SK-N-SH treated with all-trans-retinoic acid at 6 μM for 48 hours (cell line): Measurements from ENCODE around the gene POC1A.

ENCODE experiments used
- ATAC-seq: fragments of 200-7000 bp; cut with Tn5 transposase; 3 replicates; pipeline ENCODE4 v1.9.1; 2020; ENCODE audit warnings: mild to moderate bottlenecking, moderate library complexity
- ARNTL ChIP-seq: fragments of 450-650 bp; formaldehyde crosslinking; IDR thresholded peaks from 2 replicates; pipeline ENCODE4 v1.5.0; 2020; ENCODE audit warnings: low read depth, mild to moderate bottlenecking, moderate library complexity, borderline replicate concordance
- BACH2 ChIP-seq: fragments of 250-450 bp; sonication (Bioruptor Pico); IDR thresholded peaks from 2 replicates; pipeline ENCODE4 v1.9.0; 2021; ENCODE audit warnings: mild to moderate bottlenecking, borderline replicate concordance
- ESRRG ChIP-seq: fragments of 250-450 bp; sonication (Bioruptor Pico); IDR thresholded peaks from 2 replicates; pipeline ENCODE4 v1.6.1; 2021; ENCODE audit warnings: mild to moderate bottlenecking
- GLIS3 ChIP-seq: fragments of 250-450 bp; sonication (Bioruptor Pico); IDR thresholded peaks from 2 replicates; pipeline ENCODE4 v1.5.0; 2020; ENCODE audit warnings: mild to moderate bottlenecking, moderate library complexity
- ISL1 ChIP-seq: fragments of 250-450 bp; sonication (Bioruptor Pico); IDR thresholded peaks from 2 replicates; pipeline ENCODE4 v2.1.2; 2022; ENCODE audit warnings: mild to moderate bottlenecking, moderate library complexity
- OSR1 ChIP-seq: fragments of 250-450 bp; sonication (Bioruptor Pico); IDR thresholded peaks from 2 replicates; pipeline ENCODE4 v1.8.0; 2022; ENCODE audit warnings: moderate library complexity, mild to moderate bottlenecking, inconsistent platforms
- POU6F1 ChIP-seq: fragments of 250-450 bp; sonication (Bioruptor Pico); IDR thresholded peaks from 2 replicates; pipeline ENCODE4 v1.8.0; 2021; ENCODE audit warnings: low read depth, mild to moderate bottlenecking, moderate library complexity, borderline replicate concordance
- PPARA ChIP-seq: fragments of 250-450 bp; sonication (Bioruptor Pico); IDR thresholded peaks from 2 replicates; pipeline ENCODE4 v1.5.0; 2020; ENCODE audit warnings: mild to moderate bottlenecking, borderline replicate concordance
- RARB ChIP-seq: fragments of 250-450 bp; sonication (Bioruptor Pico); IDR thresholded peaks from 2 replicates; pipeline ENCODE4 v1.8.0; 2021; ENCODE audit warnings: mild to moderate bottlenecking, moderate library complexity
- SNAI2 ChIP-seq: fragments of 250-450 bp; sonication (Bioruptor Pico); IDR thresholded peaks from 2 replicates; pipeline ENCODE4 v1.5.0; 2020; ENCODE audit warnings: mild to moderate bottlenecking, moderate library complexity
- TOX ChIP-seq: fragments of 250-450 bp; sonication (Bioruptor Pico); IDR thresholded peaks from 2 replicates; pipeline ENCODE4 v1.8.0; 2021; ENCODE audit warnings: mild to moderate bottlenecking, moderate library complexity, borderline replicate concordance
- TSHZ2 ChIP-seq: fragments of 250-450 bp; sonication (Bioruptor Pico); IDR thresholded peaks from 2 replicates; pipeline ENCODE4 v1.5.0; 2020; ENCODE audit warnings: mild to moderate bottlenecking, moderate library complexity
- ZC3H10 ChIP-seq: fragments of 250-450 bp; sonication (Bioruptor Pico); IDR thresholded peaks from 2 replicates; pipeline ENCODE4 v1.5.1; 2021; ENCODE audit warnings: mild to moderate bottlenecking, moderate library complexity
- ZFP3 ChIP-seq: fragments of 250-450 bp; sonication (Bioruptor Pico); IDR thresholded peaks from 2 replicates; pipeline ENCODE4 v1.5.0; 2020; ENCODE audit warnings: mild to moderate bottlenecking, moderate library complexity
- ZFP30 ChIP-seq: fragments of 450-650 bp; formaldehyde crosslinking; IDR thresholded peaks from 2 replicates; pipeline ENCODE4 v1.5.0; 2022; ENCODE audit warnings: mild to moderate bottlenecking, moderate library complexity
- ZNF565 ChIP-seq: fragments of 450-650 bp; formaldehyde crosslinking; conservative IDR thresholded peaks from 2 replicates; pipeline ENCODE4 v1.5.0; 2020; ENCODE audit warnings: low read depth, mild to moderate bottlenecking, moderate library complexity
- ZNF70 ChIP-seq: fragments of 450-650 bp; formaldehyde crosslinking; IDR thresholded peaks from 2 replicates; pipeline ENCODE4 v1.5.0; 2020; ENCODE audit warnings: mild to moderate bottlenecking, moderate library complexity
- ZNF8 ChIP-seq: fragments of 450-650 bp; formaldehyde crosslinking; IDR thresholded peaks from 2 replicates; pipeline ENCODE4 v1.5.0; 2020; ENCODE audit warnings: mild to moderate bottlenecking, moderate library complexity
- TF ChIP-seq, protein P1 (sequence below): fragments of 250-450 bp; sonication (Bioruptor Pico); IDR thresholded peaks from 2 replicates; pipeline ENCODE4 v1.5.1; 2020; ENCODE audit warnings: low read depth, mild to moderate bottlenecking, moderate library complexity
- TF ChIP-seq, protein P2 (sequence below): fragments of 250-450 bp; sonication (Bioruptor Pico); IDR thresholded peaks from 2 replicates; pipeline ENCODE4 v1.8.0; 2020; ENCODE audit warnings: mild to moderate bottlenecking, moderate library complexity, borderline replicate concordance
- TF ChIP-seq, protein P3 (sequence below): fragments of 250-450 bp; sonication (Bioruptor Pico); IDR thresholded peaks from 2 replicates; pipeline ENCODE4 v1.5.1; 2021; ENCODE audit warnings: mild to moderate bottlenecking, moderate library complexity

The POC1A gene

DNA sequence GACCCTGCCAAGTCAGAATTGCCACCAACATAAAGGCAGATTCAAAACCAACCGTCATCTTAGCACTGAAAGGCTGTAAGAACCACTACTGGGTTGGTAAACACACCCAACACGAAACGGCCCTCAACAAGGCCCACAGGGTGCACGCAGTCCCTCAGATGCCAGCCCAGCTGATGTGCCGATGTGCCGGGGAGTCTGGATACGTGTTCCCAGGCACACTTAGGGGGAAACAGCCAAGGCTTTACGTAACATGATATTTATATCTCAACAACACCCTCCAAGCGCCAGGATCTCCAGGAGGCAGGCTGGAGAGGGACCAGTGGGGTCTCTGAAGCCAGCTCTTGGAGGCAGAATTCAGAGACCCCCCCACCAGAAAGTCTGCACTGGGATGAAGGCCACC lies 14.2 kb downstream of the POC1A start:
- TF ChIP-seq, protein P1, sequence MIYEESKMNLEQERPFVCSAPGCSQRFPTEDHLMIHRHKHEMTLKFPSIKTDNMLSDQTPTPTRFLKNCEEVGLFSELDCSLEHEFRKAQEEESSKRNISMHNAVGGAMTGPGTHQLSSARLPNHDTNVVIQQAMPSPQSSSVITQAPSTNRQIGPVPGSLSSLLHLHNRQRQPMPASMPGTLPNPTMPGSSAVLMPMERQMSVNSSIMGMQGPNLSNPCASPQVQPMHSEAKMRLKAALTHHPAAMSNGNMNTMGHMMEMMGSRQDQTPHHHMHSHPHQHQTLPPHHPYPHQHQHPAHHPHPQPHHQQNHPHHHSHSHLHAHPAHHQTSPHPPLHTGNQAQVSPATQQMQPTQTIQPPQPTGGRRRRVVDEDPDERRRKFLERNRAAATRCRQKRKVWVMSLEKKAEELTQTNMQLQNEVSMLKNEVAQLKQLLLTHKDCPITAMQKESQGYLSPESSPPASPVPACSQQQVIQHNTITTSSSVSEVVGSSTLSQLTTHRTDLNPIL = no peak
- TF ChIP-seq ZNF565 (CRISPR knock-in tag) (no peak), ARNTL (CRISPR knock-in tag) (no peak), BACH2 (no peak), RARB (CRISPR knock-in tag) (no peak)
- TF ChIP-seq, protein P2, sequence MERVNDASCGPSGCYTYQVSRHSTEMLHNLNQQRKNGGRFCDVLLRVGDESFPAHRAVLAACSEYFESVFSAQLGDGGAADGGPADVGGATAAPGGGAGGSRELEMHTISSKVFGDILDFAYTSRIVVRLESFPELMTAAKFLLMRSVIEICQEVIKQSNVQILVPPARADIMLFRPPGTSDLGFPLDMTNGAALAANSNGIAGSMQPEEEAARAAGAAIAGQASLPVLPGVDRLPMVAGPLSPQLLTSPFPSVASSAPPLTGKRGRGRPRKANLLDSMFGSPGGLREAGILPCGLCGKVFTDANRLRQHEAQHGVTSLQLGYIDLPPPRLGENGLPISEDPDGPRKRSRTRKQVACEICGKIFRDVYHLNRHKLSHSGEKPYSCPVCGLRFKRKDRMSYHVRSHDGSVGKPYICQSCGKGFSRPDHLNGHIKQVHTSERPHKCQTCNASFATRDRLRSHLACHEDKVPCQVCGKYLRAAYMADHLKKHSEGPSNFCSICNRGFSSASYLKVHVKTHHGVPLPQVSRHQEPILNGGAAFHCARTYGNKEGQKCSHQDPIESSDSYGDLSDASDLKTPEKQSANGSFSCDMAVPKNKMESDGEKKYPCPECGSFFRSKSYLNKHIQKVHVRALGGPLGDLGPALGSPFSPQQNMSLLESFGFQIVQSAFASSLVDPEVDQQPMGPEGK (CRISPR knock-in tag) = no peak
- ATAC-seq = no peak

DNA sequence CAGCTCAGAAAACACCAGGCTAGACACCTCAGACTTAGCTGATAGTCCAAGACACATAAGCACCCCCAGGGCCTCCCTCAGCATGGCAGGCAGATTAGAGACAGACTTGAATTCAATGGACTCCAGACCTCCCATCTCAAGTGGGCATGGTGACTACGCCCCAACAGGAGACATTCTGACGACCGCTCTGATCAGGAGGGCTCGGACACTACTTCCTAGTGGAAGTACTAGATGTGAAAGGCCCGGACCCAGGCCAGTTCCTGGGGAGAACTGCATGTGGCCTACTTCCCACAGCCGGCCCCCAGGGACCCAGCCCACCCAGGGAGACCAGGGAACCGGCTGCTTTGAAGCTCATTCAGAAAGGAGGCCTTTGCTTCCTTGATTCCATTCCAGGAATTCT lies 16.9 kb downstream of the POC1A start:
- ATAC-seq = no peak
- TF ChIP-seq, protein P3, sequence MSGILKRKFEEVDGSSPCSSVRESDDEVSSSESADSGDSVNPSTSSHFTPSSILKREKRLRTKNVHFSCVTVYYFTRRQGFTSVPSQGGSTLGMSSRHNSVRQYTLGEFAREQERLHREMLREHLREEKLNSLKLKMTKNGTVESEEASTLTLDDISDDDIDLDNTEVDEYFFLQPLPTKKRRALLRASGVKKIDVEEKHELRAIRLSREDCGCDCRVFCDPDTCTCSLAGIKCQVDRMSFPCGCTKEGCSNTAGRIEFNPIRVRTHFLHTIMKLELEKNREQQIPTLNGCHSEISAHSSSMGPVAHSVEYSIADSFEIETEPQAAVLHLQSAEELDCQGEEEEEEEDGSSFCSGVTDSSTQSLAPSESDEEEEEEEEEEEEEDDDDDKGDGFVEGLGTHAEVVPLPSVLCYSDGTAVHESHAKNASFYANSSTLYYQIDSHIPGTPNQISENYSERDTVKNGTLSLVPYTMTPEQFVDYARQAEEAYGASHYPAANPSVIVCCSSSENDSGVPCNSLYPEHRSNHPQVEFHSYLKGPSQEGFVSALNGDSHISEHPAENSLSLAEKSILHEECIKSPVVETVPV (CRISPR knock-in tag) = no peak
- TF ChIP-seq, protein P2 (CRISPR knock-in tag) = no peak
- TF ChIP-seq OSR1 (CRISPR knock-in tag) = no peak
- no peak for TF ChIP-seq ZFP3 (CRISPR knock-in tag)
- TF ChIP-seq ISL1 (CRISPR knock-in tag) = no peak
- TF ChIP-seq POU6F1 (CRISPR knock-in tag) = no peak
- TF ChIP-seq PPARA (CRISPR knock-in tag) = no peak
- TF ChIP-seq ZNF8 (CRISPR knock-in tag) = no peak
- no peak for TF ChIP-seq ZNF70
- no peak for TF ChIP-seq BACH2
- TF ChIP-seq ZFP30 (CRISPR knock-in tag) = no peak
- TF ChIP-seq, protein P1 = no peak
- no peak for TF ChIP-seq GLIS3 (CRISPR knock-in tag)
- no peak for TF ChIP-seq TOX
- no peak for TF ChIP-seq ZNF565 (CRISPR knock-in tag)
- no peak for TF ChIP-seq RARB (CRISPR knock-in tag)
- TF ChIP-seq SNAI2 (CRISPR knock-in tag) = no peak
- no peak for TF ChIP-seq TSHZ2 (CRISPR knock-in tag)
- no peak for TF ChIP-seq ESRRG (CRISPR knock-in tag)
- TF ChIP-seq ZC3H10 (CRISPR knock-in tag) = no peak
